ENCODE data around the gene NDUFS6. TPM values are rescaled to one million over a fixed set of nuclear protein-coding genes. Genes with fewer than 3 reads are reported as not detected.

NDUFS6 gene
- total RNA-seq, 4 donors from 2014 or later, result 36.1 to 72.7 (median 57.3) TPM

DNA sequence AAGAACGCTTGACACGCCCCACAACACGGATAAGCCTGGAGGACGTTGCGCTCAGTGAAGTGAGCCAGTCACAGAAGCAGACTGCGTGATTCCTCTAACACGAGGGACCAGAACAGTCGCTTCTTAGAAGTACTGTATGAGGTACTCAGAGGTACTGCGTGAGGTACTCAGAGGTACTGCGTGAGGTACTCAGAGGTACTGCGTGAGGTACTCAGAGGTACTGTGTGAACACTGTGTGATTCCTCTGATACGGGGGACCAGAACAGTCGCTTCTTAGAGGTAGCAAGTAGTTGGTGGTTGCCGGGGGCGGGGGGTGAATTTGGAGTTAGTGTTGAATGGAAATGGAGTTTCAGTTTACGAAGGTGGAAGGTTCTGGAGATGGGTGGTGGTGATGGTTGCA lies 5.8 kb downstream of the NDUFS6 start:
- Histone ChIP-seq H3K9me3 (no peaks in the 10 kb centered on the region), H3K27me3 (no peaks in the 10 kb centered on the region), H3K27ac (no peak overlapping the region), H3K36me3 (peaks cover 35 to 95% (median 60%) of the 10 kb centered on the region in 3 donors), H3K4me3 (no peak overlapping the region), H3K4me1 (peaks cover 0 to 38% (median 14%) of the 10 kb centered on the region in 3 donors)
- intact Hi-C loops (cut with DNase I), result no loop called here
- WGBS, 2 donors, result 83 to 89% methylated on average over 16 of the region's 16 CpGs
- TF ChIP-seq POLR2A (IDR thresholded peaks at IDR 0.05), result no peak
- TF ChIP-seq, protein P1, sequence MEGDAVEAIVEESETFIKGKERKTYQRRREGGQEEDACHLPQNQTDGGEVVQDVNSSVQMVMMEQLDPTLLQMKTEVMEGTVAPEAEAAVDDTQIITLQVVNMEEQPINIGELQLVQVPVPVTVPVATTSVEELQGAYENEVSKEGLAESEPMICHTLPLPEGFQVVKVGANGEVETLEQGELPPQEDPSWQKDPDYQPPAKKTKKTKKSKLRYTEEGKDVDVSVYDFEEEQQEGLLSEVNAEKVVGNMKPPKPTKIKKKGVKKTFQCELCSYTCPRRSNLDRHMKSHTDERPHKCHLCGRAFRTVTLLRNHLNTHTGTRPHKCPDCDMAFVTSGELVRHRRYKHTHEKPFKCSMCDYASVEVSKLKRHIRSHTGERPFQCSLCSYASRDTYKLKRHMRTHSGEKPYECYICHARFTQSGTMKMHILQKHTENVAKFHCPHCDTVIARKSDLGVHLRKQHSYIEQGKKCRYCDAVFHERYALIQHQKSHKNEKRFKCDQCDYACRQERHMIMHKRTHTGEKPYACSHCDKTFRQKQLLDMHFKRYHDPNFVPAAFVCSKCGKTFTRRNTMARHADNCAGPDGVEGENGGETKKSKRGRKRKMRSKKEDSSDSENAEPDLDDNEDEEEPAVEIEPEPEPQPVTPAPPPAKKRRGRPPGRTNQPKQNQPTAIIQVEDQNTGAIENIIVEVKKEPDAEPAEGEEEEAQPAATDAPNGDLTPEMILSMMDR (IDR thresholded peaks at IDR 0.05), result no peak
- no peak for DNase-seq

DNA sequence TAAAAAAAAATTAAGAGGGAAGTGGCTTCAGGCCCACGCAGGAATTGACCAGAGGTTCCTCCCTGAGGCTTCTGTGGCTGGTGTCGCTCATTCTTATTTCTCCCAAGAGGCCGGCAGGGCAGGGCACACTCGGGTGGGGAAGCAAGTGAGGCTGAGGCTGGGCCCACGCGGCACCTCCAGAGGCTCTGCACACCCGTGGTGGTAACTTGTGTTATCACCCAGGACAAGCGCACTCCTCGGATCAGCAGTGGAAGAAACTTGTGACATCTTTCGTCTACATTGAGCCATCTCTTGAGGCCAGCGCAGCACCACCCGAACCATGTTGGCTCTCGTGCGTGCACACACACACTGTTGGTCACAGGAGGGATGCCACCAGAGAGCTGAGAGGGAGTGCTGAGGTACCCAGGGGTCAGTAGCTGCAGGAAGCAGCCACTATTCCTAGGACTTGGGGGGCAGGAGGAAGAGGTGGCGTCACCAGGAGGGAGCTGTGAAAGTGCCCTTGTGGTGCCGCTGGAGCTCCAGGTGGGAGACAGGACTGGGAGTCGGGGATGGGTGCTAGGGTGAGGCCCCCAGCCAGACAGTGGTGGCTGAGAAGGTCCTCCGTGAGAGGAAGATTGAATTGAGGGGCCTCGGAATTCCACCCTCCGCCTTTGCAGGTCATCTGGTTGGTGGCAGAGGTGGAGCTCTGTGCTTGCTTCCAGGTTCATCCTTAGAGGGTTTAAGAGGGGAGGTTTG lies 6.4 kb downstream of the NDUFS6 start:
- H3K27ac ChIP-seq, result peak overlapping the region in 1 of 4 donors; percentile 9

DNA sequence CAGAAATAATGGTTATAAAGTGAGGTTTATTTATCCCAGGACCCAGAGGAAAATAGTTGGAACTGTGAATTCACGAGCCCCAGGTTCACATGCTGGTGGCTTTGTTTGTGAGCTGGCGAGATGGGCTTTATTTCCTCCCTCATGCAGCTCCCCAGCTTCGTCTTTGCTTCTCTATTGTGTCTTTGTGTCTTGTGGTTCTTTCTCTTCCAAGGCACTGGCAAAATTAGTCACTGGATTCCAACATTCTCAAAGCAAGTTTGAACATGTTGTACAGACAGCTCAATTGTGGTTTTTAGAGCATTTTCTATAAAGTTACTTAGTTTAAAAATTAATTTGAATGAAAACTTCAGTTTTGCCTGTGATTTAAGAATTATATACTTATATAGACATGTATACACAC lies 7.2 kb downstream of the NDUFS6 start:
- peaks cover 38 to 100% (median 62%) of the 10 kb centered on the region in 3 donors for H3K36me3 ChIP-seq
- no peak overlapping the region for H3K4me3 ChIP-seq
- H3K9me3 ChIP-seq, result no peaks in the 10 kb centered on the region
- TF ChIP-seq POLR2A (IDR thresholded peaks at IDR 0.05), result no peak
- TF ChIP-seq, protein P1 (IDR thresholded peaks at IDR 0.05), result no peak
- H3K27me3 ChIP-seq, result no peaks in the 10 kb centered on the region
- WGBS, 2 donors, result 36 to 41% methylated on average over 3 of the region's 3 CpGs
- no peak overlapping the region for H3K27ac ChIP-seq
- no peak for DNase-seq
- H3K4me1 ChIP-seq, result peaks cover 0 to 23% (median 9%) of the 10 kb centered on the region in 3 donors
- intact Hi-C loops (cut with DNase I), result no loop called here

More for the DNA sequence above, 6.4 kb downstream of the NDUFS6 start:
- intact Hi-C loops (cut with DNase I), result no loop called here
- Histone ChIP-seq H3K36me3 (peaks cover 38 to 100% (median 60%) of the 10 kb centered on the region in 3 donors), H3K9me3 (no peaks in the 10 kb centered on the region), H3K4me3 (no peak overlapping the region), H3K27me3 (no peaks in the 10 kb centered on the region), H3K4me1 (peaks cover 0 to 31% (median 9%) of the 10 kb centered on the region in 3 donors)
- TF ChIP-seq POLR2A (IDR thresholded peaks at IDR 0.05), result no peak
- TF ChIP-seq, protein P1 (IDR thresholded peaks at IDR 0.05), result no peak
- DNase-seq, result no peak
- WGBS, 2 donors, result 92 to 94% methylated on average over 12 to 18 of the region's 20 CpGs

DNA sequence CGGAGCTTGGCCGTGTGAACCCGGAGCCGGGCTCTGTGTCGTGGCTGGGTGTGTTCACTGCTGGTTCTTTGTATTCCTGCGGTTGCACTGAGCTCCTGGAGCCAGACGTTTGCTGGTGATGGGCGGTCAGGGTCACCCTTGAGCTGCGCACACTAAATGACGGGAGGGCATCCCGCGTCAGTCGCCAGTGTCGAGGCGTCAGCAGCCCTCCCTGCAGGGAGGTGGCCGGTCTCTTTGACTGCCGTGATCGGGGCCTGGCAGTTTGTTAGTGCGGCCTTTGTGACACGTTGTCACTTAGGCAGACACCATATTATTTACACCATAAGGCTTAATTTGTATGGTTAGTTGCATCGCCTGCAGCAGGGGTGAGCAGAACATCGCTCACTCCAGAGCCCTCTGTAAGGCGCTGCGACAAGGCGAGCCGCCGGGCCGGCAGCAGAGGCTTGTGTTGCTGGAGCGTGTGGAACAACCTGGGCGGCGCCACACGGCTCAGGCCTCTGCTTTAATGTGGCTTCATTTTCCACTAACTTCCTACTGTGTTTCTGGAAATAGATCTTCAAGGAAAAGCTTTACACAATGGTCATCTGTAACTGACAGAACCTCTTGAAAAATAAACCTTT lies 8.3 kb downstream of the NDUFS6 start:
- Histone ChIP-seq H3K27ac (no peak overlapping the region), H3K36me3 (peaks cover 34 to 100% (median 59%) of the 10 kb centered on the region in 3 donors), H3K27me3 (no peaks in the 10 kb centered on the region), H3K4me3 (no peak overlapping the region), H3K9me3 (no peaks in the 10 kb centered on the region), H3K4me1 (peaks cover 0 to 17% (median 9%) of the 10 kb centered on the region in 3 donors)
- intact Hi-C loops (cut with DNase I), result no loop called here
- DNase-seq, result no peak
- TF ChIP-seq, protein P1 (IDR thresholded peaks at IDR 0.05), result no peak
- no peak for TF ChIP-seq POLR2A (IDR thresholded peaks at IDR 0.05)
- WGBS, 2 donors, result 94 to 95% methylated on average over 10 to 18 of the region's 32 CpGs

DNA sequence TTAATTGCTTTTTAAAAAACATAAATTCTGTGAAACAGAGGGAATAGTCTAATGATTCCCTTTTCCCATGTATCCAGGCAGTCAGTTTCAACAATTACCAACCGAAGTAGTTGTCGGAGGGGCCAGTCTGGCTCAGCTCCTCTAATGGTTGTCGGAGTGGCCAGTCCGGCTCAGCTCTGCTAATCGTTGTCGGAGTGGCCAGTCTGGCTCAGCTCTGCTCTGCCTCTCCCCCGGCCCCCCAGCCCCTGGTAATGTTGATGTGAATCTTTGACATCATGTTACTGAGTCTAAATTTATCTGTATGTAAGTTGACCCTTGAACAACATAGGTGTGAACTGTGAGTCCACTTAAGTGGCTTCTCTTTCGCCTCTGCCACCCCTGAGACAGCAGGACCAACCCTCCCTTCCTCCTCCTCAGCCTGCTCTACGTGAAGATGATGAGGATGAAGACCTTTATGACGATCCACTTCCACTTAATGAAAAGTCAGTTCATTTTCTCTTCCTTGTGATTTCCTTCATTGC lies 9.4 kb downstream of the NDUFS6 start:
- H3K4me1 ChIP-seq, result peaks cover 0 to 17% (median 9%) of the 10 kb centered on the region in 3 donors
- no peaks in the 10 kb centered on the region for H3K9me3 ChIP-seq
- WGBS, 2 donors, result 89 to 93% methylated on average over 10 of the region's 10 CpGs
- no peak overlapping the region for H3K27ac ChIP-seq
- no peak for DNase-seq
- intact Hi-C loops (cut with DNase I), result no loop called here
- peaks cover 44 to 100% (median 61%) of the 10 kb centered on the region in 3 donors for H3K36me3 ChIP-seq
- H3K4me3 ChIP-seq, result no peak overlapping the region
- no peaks in the 10 kb centered on the region for H3K27me3 ChIP-seq
- TF ChIP-seq, protein P1 (IDR thresholded peaks at IDR 0.05), result no peak
- TF ChIP-seq POLR2A (IDR thresholded peaks at IDR 0.05), result no peak
